ENCODE data around the gene ADAMTS20.

DNA sequence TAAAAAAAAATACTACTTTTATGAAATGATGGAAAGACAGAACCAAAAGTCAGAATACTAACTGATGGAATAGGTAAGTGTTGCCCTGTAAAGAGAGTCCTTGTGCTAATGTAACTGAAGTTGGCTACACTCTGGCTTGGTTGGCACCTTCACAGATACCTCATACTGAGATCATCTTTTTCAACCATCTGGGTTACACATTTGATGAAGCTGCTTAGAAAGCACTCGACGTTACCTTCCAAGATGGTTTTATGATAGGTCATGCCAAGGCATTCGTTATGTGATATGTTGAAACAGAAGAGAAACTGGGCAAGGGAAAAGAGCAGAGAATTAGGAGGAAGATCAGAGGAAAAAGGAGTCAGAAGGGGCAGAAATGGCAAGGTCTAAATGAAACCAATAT is 203.8 kb downstream of the ADAMTS20 start:
- no peak for TF ChIP-seq POLR2A (IDR thresholded peaks at IDR 0.05)
- TF ChIP-seq, protein P1, sequence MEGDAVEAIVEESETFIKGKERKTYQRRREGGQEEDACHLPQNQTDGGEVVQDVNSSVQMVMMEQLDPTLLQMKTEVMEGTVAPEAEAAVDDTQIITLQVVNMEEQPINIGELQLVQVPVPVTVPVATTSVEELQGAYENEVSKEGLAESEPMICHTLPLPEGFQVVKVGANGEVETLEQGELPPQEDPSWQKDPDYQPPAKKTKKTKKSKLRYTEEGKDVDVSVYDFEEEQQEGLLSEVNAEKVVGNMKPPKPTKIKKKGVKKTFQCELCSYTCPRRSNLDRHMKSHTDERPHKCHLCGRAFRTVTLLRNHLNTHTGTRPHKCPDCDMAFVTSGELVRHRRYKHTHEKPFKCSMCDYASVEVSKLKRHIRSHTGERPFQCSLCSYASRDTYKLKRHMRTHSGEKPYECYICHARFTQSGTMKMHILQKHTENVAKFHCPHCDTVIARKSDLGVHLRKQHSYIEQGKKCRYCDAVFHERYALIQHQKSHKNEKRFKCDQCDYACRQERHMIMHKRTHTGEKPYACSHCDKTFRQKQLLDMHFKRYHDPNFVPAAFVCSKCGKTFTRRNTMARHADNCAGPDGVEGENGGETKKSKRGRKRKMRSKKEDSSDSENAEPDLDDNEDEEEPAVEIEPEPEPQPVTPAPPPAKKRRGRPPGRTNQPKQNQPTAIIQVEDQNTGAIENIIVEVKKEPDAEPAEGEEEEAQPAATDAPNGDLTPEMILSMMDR (IDR thresholded peaks at IDR 0.05) = no peak
